Activated T-cell treated with anti-CD3 and anti-CD28 coated beads, Interleukin-2, amount 50 U/mL, for 72 hours (primary cell): ENCODE data around the gene MYH6. TPM values are rescaled to one million over a fixed set of nuclear protein-coding genes. Genes with fewer than 3 reads are reported as not detected.
A peak's percentile ranks its signal among the peaks of the same experiment; 100 is the strongest.

Source experiments
- ATAC-seq, 2 donors: fragments of 150-1000 bp; cut with Tn5 transposase; replicated peaks in 1 of 2; 2 replicates each; pipeline ENCODE4 v1.10.0; 2021; ENCODE audit warnings: moderate library complexity in 2 of 2, mild to moderate bottlenecking in 1 of 2
- DNase-seq, 2 donors: peaks; one replicate each; pipeline ENCODE4 v3.0.0; 2021 to 2022; ENCODE audit warnings: mixed read lengths in 1 of 2
- H3K27ac Mint-ChIP-seq: one replicate; pipeline ENCODE4 v1.8.0; 2022; ENCODE audit warnings: mild to moderate bottlenecking, moderate library complexity, mixed read lengths
- H3K27me3 Mint-ChIP-seq: one replicate; pipeline ENCODE4 v1.8.0; 2022; ENCODE audit warnings: low read depth, mixed read lengths
- H3K36me3 Mint-ChIP-seq, 2 donors: one replicate each; pipeline ENCODE4 v1.8.0; 2022; ENCODE audit warnings: mixed read lengths in 2 of 2, mild to moderate bottlenecking in 1 of 2; ENCODE audit not compliant: insufficient read depth in 2 of 2
- H3K4me1 Mint-ChIP-seq: one replicate; pipeline ENCODE4 v1.8.0; 2022; ENCODE audit warnings: low read depth, mixed read lengths
- H3K4me3 Mint-ChIP-seq, 2 donors: one replicate each; pipeline ENCODE4 v1.8.0; 2022; ENCODE audit warnings: mild to moderate bottlenecking in 2 of 2, mixed read lengths in 2 of 2, moderate library complexity in 2 of 2
- H3K9me3 Mint-ChIP-seq, 2 donors: one replicate each; pipeline ENCODE4 v1.8.0; 2022; ENCODE audit warnings: mixed read lengths in 2 of 2
- total RNA-seq, 2 donors: library from RNA; stranded (reverse); gene quantifications; one replicate each; pipeline ENCODE4 v1.2.3, GENCODE V29; 2022

The MYH6 gene
- total RNA-seq, 2 donors from 2014 or later = 0.65 to 2.1 TPM

- ATAC-seq = no peak
- Mint-ChIP-seq H3K27me3 (no peaks in the 10 kb centered on the region), H3K36me3 (no peaks in the 10 kb centered on the region), H3K4me3 (no peak overlapping the region), H3K4me1 (peaks cover 5% of the 10 kb centered on the region), H3K9me3 (no peaks in the 10 kb centered on the region), H3K27ac (no peak overlapping the region)
- DNase-seq = no peak
These were observed 8.0 kb upstream of the MYH6 start for GRCh38 chr14:23415821-23416778.

- Mint-ChIP-seq H3K36me3 (no peaks in the 10 kb centered on the region), H3K4me3 (no peak overlapping the region), H3K9me3 (no peaks in the 10 kb centered on the region), H3K4me1 (no peaks in the 10 kb centered on the region), H3K27ac (no peak overlapping the region), H3K27me3 (no peaks in the 10 kb centered on the region)
- DNase-seq = no peak
- no peak for ATAC-seq
These were observed 7.1 kb upstream of the MYH6 start for GRCh38 chr14:23414906-23415820.

GRCh38 chr14:23414254-23414653, 6.2 kb upstream of the MYH6 start:
- H3K4me1 Mint-ChIP-seq = no peaks in the 10 kb centered on the region
- no peak for DNase-seq
- H3K27me3 Mint-ChIP-seq = no peaks in the 10 kb centered on the region
- no peaks in the 10 kb centered on the region for H3K36me3 Mint-ChIP-seq
- no peak for ATAC-seq
- H3K9me3 Mint-ChIP-seq = no peaks in the 10 kb centered on the region
- H3K4me3 Mint-ChIP-seq = no peak overlapping the region
- H3K27ac Mint-ChIP-seq = no peak overlapping the region

DNA sequence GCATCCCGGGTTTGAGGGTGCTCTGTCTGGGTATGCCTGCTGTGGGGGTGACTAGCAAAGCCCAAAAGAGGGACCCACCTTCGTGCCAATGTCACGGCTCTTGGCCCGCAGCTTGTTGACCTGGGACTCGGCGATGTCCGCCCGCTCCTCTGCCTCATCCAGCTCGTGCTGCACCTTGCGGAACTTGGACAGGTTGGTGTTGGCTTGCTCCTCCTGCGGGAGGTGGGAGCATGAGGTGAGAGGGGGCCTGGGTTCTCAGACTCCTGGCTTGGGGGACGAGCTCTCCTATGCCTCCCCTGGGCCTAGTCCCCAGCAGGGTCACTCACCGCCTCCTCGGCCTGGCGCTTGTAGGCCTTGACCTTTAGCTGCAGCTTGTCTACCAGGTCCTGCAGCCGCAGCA, 5.6 kb upstream of the MYH6 start:
- Mint-ChIP-seq H3K4me3 (no peak overlapping the region), H3K4me1 (no peaks in the 10 kb centered on the region), H3K27me3 (peaks cover 5% of the 10 kb centered on the region), H3K36me3 (no peaks in the 10 kb centered on the region), H3K27ac (no peak overlapping the region), H3K9me3 (no peaks in the 10 kb centered on the region)
- no peak for DNase-seq
- ATAC-seq = no peak

DNA sequence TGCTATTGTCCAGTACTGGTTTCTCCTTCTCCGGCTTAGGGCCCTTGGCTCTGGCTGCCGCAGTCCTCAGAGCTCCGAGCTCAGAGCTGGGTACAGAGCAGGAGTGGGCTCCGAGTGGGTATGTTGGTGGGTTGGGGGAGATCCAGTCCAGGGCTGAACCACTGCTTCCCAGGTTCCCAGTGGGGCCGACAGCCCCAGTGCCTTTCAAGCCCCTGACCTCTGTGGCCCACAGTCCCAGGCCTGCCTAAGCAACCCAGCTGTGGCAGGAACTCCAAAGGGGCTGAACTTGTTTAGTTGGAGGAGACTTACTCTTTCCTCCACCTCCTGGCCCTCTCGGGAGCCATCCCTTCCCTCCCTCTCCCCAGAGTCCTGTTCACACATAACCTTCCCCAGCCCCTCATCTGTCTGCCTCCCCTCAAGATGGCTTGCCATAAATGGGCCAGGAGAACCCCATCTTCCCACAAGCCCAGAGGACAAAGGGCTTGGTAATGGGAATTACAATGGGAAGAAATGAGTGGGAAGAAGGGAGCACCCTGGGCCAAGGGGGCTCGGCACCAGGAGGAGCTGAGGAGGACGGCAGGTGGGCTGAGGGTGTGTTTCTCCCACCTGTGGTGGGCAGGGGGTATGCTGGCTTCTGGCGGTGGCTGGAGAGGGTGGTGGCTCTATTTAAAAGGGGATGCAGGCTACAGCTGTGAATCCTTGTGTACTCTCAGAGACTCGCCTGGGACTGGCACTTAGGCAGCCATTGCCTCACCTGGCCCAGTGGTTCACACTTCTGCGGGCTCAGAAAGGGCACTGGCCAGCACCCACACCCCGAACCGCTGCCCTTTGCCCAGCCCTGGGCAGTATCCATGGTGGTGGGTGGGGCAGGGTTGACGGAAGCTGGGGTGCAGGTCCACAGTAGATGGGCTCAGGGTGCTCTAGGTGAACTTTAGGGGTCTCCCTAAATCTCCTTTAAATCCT, 3.8 kb upstream of the MYH6 start:
- no peaks in the 10 kb centered on the region for H3K9me3 Mint-ChIP-seq
- no peak overlapping the region for H3K27ac Mint-ChIP-seq
- H3K4me1 Mint-ChIP-seq = no peaks in the 10 kb centered on the region
- H3K27me3 Mint-ChIP-seq = peaks cover 5% of the 10 kb centered on the region
- ATAC-seq (no peak), DNase-seq (no peak)
- no peak overlapping the region for H3K4me3 Mint-ChIP-seq
- H3K36me3 Mint-ChIP-seq = no peaks in the 10 kb centered on the region

- Mint-ChIP-seq H3K27ac (no peak overlapping the region), H3K9me3 (no peaks in the 10 kb centered on the region), H3K4me1 (no peaks in the 10 kb centered on the region), H3K4me3 (no peak overlapping the region), H3K36me3 (no peaks in the 10 kb centered on the region), H3K27me3 (peaks cover 5% of the 10 kb centered on the region)
- DNase-seq = no peak
- ATAC-seq = no peak
These were observed 2.0 kb upstream of the MYH6 start for GRCh38 chr14:23409966-23410635.

GRCh38 chr14:23409475-23409874, 1.4 kb upstream of the MYH6 start:
- H3K27me3 Mint-ChIP-seq = peaks cover 5% of the 10 kb centered on the region
- peak overlapping the region in 1 of 2 donors; percentile 3 for H3K4me3 Mint-ChIP-seq
- H3K27ac Mint-ChIP-seq = no peak overlapping the region
- H3K4me1 Mint-ChIP-seq = no peaks in the 10 kb centered on the region
- H3K36me3 Mint-ChIP-seq = no peaks in the 10 kb centered on the region
- DNase-seq (peak in 1 of 2 donors; percentile 14), ATAC-seq (peak; percentile 36 to 68)
- H3K9me3 Mint-ChIP-seq = no peaks in the 10 kb centered on the region

GRCh38 chr14:23408307-23408630, 196 bp upstream of the MYH6 start:
- Mint-ChIP-seq H3K4me1 (no peaks in the 10 kb centered on the region), H3K36me3 (no peaks in the 10 kb centered on the region), H3K27me3 (peaks cover 6% of the 10 kb centered on the region), H3K27ac (no peak overlapping the region), H3K4me3 (no peak overlapping the region), H3K9me3 (no peaks in the 10 kb centered on the region)
- DNase-seq (no peak), ATAC-seq (no peak)

GRCh38 chr14:23406725-23407355, 1.2 kb downstream of the MYH6 start:
- Mint-ChIP-seq H3K36me3 (no peaks in the 10 kb centered on the region), H3K27me3 (peaks cover 14% of the 10 kb centered on the region), H3K27ac (no peak overlapping the region), H3K9me3 (no peaks in the 10 kb centered on the region), H3K4me1 (no peaks in the 10 kb centered on the region), H3K4me3 (no peak overlapping the region)
- no peak for DNase-seq
- no peak for ATAC-seq

GRCh38 chr14:23406244-23406643, 1.8 kb downstream of the MYH6 start:
- no peak overlapping the region for H3K27ac Mint-ChIP-seq
- no peak for ATAC-seq

DNA sequence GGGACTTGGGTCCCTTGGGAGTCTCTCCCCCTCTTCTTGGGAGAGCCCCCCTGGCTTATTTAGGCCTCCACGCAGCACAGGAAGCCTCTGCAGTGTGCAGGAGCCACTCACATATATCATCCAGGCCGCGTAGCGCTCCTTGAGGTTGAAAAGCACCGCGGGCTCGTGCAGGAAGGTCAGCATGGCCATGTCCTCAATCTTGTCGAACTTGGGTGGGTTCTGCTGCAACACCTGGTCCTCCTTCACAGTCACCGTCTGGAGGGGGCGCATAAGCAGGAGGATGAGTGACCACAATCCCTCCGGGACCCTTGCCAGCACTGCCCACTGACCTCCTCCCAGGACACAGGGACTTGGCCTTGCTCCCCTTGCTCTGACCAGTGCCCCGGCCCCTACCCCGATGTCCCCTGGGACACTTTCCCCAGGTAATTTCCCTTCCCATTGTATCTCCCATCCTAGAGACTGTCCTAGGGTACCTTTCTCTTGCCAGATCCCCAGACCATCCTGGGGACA, 2.5 kb downstream of the MYH6 start:
- no peaks in the 10 kb centered on the region for H3K36me3 Mint-ChIP-seq
- H3K4me1 Mint-ChIP-seq = no peaks in the 10 kb centered on the region
- no peak overlapping the region for H3K4me3 Mint-ChIP-seq
- no peak overlapping the region for H3K27ac Mint-ChIP-seq
- DNase-seq = no peak
- peaks cover 14% of the 10 kb centered on the region for H3K27me3 Mint-ChIP-seq
- H3K9me3 Mint-ChIP-seq = no peaks in the 10 kb centered on the region
- ATAC-seq = no peak

More at GRCh38 chr14:23406244-23406643, 1.8 kb downstream of the MYH6 start:
- no peaks in the 10 kb centered on the region for H3K4me1 Mint-ChIP-seq
- no peak overlapping the region for H3K4me3 Mint-ChIP-seq
- H3K9me3 Mint-ChIP-seq = no peaks in the 10 kb centered on the region
- no peak for DNase-seq
- H3K36me3 Mint-ChIP-seq = no peaks in the 10 kb centered on the region
- H3K27me3 Mint-ChIP-seq = peaks cover 14% of the 10 kb centered on the region

GRCh38 chr14:23405096-23405495, 3.0 kb downstream of the MYH6 start:
- no peak for ATAC-seq
- Mint-ChIP-seq H3K4me1 (no peaks in the 10 kb centered on the region), H3K9me3 (no peaks in the 10 kb centered on the region), H3K27me3 (peaks cover 14% of the 10 kb centered on the region), H3K27ac (no peak overlapping the region), H3K4me3 (no peak overlapping the region), H3K36me3 (no peaks in the 10 kb centered on the region)
- DNase-seq = no peak
